ENCODE results near the gene SLC2A11.

The SLC2A11 gene

DNA sequence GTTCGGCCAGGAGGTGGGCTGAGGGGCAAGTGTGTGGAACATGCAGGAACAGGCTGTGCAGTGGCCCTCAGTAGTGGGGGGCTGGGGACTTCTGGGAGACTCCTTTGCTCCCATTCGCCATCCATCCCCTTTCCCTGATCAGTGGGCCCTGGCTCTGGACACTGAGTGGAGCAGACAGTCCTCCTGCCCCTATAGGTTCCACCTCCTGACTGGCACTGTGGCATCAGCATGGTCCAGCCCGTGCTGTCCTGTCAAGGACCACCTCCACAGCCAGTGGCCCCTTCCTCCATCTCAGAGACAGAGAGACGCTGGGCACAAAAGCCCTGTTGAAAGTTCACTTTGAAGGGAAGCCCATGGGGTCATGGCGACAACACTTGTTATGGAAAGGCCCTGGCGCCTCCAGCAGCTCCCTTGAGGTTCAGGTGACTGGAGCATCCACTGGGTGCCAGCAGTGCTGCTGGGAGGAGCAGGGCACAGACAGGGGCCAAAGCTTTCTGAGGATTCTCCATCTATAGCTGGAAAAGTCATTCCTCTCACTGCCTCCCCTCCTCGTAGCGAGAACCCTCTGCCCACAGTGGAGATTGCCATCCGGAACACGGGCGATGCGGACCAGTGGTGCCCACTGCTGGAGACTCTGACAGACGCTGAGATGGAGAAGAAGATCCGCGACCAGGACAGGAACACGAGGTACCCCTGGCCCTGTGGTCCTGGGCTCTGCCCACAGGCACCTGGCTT is 24.5 kb upstream of the SLC2A11 start:
- DNase-seq = no peak

DNA sequence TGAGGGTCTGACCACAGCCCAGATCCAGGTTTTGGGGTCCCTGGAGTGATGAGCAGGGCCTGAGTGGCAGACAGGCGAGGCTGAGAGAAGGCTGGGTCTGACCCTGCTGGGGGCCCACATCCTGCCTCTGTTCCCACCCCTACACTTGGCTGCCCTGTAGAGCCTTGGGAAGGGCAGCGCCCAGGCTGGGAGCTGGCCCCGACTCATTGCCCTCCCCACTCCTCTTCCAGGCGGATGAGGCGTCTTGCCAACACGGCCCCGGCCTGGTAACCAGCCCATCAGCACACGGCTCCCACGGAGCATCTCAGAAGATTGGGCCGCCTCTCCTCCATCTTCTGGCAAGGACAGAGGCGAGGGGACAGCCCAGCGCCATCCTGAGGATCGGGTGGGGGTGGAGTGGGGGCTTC is 23.8 kb upstream of the SLC2A11 start:
- no peak for DNase-seq

- no peak for DNase-seq
Measured at GRCh38 chr22:23834406-23834792, 23.3 kb upstream of the SLC2A11 start.

DNA sequence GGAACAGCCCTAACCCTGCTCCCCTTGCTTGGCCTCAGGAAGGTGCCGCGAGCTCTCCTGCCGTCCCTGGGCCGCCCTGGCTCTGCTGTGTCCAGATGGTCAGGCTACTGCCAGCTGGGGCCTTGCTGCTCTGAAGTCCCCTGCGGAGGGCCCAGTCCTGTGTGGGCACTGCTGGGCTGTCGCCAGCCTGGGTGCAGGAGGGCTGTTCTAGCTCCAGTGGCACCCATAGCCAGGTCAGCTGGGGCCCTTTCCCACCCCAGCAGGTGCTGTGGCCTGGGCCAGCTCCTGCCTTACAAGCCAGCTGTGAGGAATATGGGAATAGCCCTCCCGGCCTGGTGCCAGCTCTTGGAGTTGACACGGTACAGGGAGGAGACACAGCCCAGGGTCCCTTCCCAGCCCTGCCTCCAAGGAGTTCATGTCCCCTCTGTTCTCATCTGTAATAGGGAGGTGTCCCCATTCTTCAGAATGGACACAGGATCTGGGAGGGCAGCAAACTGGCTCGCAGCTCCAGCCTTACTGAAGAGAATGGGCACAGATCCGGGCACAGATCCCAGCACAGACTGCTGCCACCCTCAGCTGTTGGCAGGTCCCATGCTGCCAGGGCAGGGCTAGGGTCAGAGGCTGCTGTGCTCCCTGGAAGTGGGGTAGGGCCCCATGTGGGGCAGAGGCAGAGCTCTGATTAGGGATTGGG is 22.7 kb upstream of the SLC2A11 start:
- no peak for DNase-seq

DNA sequence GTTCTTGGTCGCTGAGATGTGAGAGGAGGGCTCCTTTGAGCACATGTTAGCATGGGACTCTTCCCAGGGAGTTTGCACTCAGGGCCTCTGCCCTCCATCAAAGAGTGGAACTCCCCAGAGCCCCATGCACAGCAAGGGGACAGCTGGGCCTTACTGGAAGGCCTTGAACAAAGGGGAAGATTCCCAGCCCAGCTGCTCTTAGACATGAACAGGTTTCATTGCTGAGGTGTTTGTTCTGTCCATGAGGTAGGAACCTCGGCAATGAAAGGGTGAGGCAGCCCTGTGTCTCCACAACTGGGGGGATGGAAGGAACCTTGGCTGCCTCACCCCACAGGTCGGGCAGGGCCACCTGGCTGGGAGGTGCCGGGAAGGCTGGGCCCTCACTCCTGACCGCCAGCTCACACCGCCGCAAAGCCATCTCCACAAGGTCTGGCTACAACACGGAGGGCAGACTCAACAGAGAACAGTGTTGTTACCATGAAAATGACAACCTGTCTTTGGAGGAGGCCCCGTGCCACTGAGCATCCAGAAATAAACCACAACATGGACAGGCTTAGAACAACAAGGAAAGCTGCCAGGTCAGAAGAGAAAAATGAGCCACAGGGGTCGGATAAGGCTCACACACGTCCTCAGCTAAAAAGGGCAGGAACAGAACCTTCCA is 22.1 kb upstream of the SLC2A11 start:
- DNase-seq = no peak

- DNase-seq = no peak
Measured at GRCh38 chr22:23836281-23836680, 21.4 kb upstream of the SLC2A11 start.

DNA sequence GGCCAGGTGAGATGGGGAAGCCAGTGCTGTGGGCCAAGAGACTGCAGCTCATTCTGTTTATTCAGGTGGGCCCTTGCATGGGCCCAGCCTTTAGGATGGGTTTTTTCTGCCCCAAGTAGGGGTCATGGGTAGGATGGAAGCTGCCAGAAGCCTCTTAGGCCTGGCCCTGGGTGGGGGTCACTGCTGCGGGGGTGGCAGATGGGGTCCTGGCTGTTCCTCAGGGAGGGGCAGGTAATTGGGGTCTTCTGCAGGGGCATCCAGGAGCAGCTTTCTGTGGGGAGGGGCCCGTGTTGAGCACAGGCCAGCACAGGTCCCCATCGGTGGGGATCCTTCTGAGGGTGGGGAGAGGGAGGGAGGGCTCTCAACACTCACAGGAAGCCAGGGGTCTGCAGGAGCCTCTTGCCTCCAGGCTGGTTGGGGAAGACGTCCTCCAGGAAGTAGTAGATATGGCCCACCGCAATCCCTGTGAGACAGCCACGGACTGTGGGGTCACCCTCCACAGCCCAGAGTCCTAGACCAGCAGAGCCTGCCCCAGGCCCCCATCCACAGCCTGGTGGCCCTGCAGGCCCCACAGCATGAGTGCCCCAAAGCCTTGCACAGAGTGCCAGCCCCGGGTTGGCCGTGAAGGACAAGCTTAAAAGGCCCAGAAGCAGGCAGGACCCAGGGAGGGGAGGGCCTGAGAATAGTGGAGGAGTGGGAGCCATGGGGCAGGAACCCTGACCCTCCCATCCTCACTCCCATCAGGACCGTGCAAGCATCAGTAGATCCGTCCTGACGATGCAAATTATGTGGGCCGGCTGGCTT is 20.8 kb upstream of the SLC2A11 start:
- no peak for DNase-seq

DNA sequence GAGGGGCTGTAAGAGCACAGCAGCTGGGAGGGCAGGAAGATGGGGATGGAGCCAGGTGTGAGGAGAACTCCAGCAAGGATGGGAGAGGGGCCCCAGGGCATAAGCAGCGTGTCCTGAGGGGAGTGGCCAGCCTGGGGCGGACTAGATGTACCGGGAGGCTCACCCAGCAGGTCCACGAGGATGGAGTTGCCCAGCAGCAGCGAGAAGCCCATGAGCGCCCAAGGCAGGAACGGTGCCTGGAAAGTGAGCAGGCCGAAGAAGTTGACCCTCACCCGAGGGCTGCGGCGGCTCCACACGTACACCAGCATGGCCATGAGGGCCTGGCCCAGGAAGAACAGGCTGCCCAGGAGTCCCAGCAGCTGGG is 20.2 kb upstream of the SLC2A11 start:
- DNase-seq = peak in 1 of 3 experiments; percentile 43

DNA sequence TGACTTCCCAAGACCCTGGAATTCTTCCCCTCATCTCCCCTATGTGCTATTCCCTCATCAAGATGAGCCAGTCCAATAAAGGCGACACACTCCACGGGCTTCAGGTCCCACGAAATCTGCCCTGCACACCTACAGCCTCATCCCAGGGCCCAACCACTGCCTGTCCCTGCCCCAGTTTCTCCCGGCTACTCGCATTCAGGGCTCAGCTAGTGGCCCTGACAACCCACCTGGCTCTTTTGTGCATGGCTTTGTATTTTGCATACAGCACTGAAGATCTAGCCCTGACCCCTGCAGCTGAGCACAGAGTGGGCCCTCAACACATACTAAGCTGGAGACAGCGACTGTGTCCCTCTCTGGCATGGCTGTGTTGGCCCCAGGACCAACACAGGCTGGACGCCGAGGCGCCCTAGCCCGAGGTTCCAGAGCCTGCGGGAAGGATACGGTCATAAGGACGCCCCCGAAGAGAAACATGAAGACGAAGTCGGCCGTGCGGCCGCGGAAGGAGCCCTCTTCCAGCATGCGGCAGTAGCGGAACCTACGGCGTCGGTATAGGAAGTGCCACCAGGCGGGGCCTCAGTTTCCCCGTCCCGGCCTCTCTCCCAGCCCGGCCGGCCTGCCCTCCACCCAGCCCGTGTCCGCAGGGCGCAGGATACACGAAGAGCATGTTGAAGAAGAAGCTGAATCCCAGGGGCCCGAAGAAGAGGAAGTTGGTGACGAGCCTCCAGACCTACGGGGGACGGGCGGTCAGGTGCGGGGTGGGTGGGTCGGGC is 19.6 kb upstream of the SLC2A11 start:
- peak in 2 of 3 experiments; percentile 47 to 59 for DNase-seq

GRCh38 chr22:23838681-23839468 is 18.8 kb upstream of the SLC2A11 start, which contains the start of gene DERL3:
DERL3 (minus strand) TSS chr22:23839006; CDS start chr22:23838987, 19 bp downstream.
- peak; percentile 96 to 99 (median 97) for DNase-seq

GRCh38 chr22:23840026-23840425 is 17.6 kb upstream of the SLC2A11 start:
- DNase-seq = no peak

GRCh38 chr22:23841292-23841691 is 16.4 kb upstream of the SLC2A11 start:
- DNase-seq = no peak

DNA sequence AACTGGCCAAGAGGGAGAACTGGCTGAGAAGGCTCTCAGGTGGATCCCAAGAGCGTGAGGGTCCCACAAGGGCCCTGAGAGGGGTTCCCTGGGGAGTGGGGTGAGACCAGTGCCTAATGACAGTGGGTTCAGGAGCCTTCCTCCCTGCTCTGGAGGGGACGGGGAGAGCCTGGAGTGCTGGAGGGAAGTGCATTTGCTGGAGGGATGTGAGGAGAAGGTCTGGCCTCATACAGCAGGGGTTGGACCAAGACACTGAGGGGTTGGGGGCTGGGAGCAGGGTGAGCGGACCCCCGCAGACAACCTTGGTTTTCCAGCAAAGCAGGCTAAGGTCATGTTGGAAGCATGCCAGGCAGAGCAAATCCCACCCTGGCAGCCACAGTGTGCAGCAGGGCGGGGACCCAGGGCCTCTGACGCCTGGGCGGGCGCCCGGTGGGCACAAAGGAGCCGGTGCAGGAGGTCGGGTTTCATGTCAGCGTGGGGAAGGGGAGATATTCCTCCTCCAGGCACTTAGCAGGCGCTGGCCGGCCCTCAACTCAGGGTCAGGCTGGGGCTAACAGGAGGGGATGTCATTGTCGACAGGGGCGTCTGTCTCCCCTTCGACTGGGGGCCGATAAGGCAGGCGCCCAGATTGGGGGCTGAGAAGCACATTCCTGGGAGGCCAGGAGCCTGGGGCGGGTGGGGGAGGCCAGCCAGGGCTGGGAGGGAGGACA is 15.8 kb upstream of the SLC2A11 start:
- DNase-seq = no peak

DNA sequence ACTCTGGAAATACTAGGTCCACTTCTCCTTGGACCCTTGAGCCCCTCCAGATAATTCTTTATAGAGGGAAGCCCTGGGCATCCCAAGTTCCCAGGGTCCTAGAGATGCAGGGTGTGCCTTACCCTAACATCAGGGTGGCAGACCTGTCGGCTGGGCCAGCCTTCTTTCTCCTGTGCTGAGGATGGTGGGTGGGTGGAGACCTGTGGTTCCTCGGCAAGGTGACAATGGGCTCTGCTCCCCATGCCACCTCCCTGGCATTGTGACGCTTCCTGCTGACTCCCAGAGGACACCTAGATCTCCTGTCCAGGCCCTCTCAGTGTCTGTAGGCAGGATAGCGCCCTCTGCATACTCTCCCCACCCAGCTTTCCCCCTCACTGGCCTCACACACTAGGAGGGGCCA is 15.1 kb upstream of the SLC2A11 start:
- no peak for DNase-seq

DNA sequence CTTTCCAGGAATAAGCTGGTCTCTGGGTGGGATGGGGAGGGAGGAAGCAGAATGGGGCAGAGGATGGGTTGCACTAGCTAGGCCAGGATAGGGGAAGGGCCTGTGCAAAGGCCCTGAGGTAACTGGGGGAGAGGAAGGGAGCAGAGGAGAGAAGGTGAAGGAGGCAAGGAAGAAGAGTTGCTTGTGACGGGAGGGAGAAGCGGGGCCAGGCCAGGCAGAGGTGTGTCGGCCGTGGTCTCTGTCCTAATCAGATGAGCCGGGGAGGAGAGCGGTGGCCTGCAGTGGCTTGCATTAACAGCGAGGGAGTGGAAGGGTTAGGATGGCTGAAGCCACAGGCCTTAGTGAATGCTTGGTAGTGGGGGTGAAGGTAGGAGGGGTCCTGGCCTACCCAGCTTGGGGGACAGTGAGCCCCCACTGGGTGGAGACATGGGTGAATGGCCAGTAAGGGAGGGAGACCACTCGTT is 12.9 kb upstream of the SLC2A11 start:
- DNase-seq = no peak

DNA sequence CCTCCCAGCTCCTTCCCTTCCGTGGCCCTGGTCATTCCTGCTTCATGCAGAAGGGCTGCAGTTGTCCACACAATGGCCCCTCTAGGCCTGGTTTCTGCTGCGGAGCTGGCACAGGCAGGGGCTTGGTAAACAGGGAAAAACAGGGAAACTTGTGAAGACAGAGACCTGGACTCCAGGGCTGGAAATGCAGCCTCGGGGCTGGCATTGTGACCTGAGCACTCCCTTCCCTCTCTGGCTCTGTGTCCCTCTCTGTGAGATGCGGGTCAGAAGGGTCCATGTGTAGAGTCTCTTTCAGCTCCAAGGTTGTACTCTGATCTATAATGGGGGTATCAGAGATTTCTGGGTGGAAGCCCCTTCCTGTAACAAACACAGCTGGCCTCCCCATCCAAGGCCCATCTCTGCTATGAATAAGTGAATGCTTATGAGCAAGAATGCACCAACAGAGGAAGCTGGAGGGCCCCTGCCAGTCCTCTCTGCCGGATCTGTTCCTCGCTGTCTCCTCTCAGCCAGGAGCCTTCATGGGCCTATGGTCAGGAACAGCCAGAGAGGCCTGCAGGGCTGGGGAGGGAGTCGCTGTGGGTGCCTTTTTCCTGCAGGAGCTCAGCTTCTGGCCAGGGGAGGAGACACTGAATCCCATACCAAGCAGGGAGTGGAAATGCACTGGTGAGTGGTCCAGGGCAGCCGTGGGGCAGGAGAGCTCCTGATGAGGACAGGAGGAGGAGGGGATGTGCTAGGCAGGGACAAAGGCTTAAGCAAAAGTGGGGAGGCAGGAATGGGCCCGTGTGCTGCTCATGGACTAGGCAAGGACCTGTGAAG is 12.2 kb upstream of the SLC2A11 start:
- DNase-seq = no peak

DNA sequence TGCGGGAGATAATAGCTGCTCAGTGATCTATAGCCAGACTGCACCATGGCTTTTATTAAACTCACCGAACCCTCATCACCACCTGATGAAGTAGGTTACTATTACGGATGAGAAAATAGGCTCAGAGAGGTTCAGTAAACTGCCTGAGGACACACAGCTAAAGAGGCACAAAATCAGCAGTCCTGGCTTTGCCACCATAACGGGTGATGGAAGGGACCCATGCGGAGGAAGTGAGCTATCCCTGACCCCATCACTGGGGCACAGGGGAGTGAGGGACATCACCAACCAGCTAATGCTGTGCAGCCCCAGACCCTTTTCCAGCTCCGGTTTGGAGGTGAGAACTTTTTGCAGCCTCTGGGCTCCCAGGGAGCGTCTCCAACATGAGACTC is 11.6 kb upstream of the SLC2A11 start:
- DNase-seq = no peak

DNA sequence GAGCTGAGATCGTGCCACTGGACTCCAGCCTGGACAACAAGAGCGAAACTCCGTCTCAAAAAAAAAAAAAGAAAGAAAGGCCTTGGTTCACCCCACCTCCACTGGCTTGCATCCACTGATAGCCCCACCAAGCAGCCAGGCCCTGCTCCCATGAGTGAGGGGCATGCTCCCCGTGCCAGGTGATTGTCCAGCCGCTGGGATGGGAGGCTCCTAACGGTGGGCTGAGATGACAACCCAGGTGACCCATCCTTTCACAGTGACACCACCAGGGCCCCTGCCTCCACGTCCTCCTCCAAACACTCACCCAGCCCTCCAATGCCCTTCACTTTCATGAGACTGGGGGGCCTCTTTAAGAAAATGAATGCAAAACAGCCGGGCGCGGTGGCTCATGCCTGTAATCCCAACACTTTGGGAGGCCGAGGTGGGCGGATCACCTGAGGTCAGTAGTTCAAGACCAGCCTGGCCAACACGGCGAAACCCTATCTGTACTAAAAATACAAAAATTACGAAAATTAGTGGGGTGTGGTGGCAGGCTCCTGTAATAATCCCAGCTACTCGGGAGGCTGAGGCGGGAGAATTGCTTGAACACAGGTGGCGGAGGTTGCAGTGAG is 10.3 kb upstream of the SLC2A11 start:
- no peak for DNase-seq

Data from NCI-H1417 (cell line).